Ishikawa (cell line): Measurements from ENCODE around the gene IBA57.

ENCODE experiments used
- CEBPB ChIP-seq: IDR thresholded peaks from 2 replicates; pipeline ENCODE4 v1.6.1; 2012
- CREB1 ChIP-seq: IDR thresholded peaks from 2 replicates; pipeline ENCODE4 v1.6.1; 2012; ENCODE audit warnings: low read depth
- EGR1 ChIP-seq: IDR thresholded peaks from 2 replicates; pipeline ENCODE4 v1.6.1; 2012
- EP300 ChIP-seq: IDR thresholded peaks from 2 replicates; pipeline ENCODE4 v1.6.1; 2012; ENCODE audit warnings: borderline replicate concordance
- FOXM1 ChIP-seq: IDR thresholded peaks from 2 replicates; pipeline ENCODE4 v1.6.1; 2012; ENCODE audit warnings: low read depth, borderline replicate concordance
- MAX ChIP-seq: IDR thresholded peaks from 2 replicates; pipeline ENCODE4 v1.6.1; 2012
- NFIC ChIP-seq: IDR thresholded peaks from 2 replicates; pipeline ENCODE4 v1.6.1; 2012
- RAD21 ChIP-seq: IDR thresholded peaks from 2 replicates; pipeline ENCODE4 v1.6.1; 2012; ENCODE audit warnings: low read depth
- REST ChIP-seq: IDR thresholded peaks from 2 replicates; pipeline ENCODE4 v1.6.1; 2012; ENCODE audit warnings: low read depth, mild to moderate bottlenecking
- TAF1 ChIP-seq: IDR thresholded peaks from 2 replicates; pipeline ENCODE4 v1.6.1; 2012; ENCODE audit warnings: low read depth, mild to moderate bottlenecking
- TCF12 ChIP-seq: IDR thresholded peaks from 2 replicates; pipeline ENCODE4 v1.6.1; 2012; ENCODE audit warnings: low read depth
- TEAD4 ChIP-seq: IDR thresholded peaks from 2 replicates; pipeline ENCODE4 v1.6.1; 2012
- USF1 ChIP-seq: IDR thresholded peaks from 2 replicates; pipeline ENCODE4 v1.6.1; 2012
- YY1 ChIP-seq: IDR thresholded peaks from 2 replicates; pipeline ENCODE4 v1.6.1; 2012; ENCODE audit warnings: low read depth
- ZBTB7A ChIP-seq: IDR thresholded peaks from 2 replicates; pipeline ENCODE4 v1.6.1; 2012; ENCODE audit warnings: low read depth

Gene IBA57

GRCh38 chr1:228181645-228182034, 16.0 kb downstream of the IBA57 start:
- TF ChIP-seq USF1 (no peak), CEBPB (no peak), NFIC (no peak), EGR1 (no peak), TAF1 (no peak), RAD21 (no peak), CREB1 (no peak), FOXM1 (no peak), ZBTB7A (no peak), YY1 (no peak), TCF12 (no peak), EP300 (no peak), REST (no peak)

GRCh38 chr1:228182296-228183030, 16.9 kb downstream of the IBA57 start:
- no peak for TF ChIP-seq NFIC
- no peak for TF ChIP-seq EP300
- TF ChIP-seq CEBPB, result no peak
- no peak for TF ChIP-seq EGR1
- no peak for TF ChIP-seq USF1

- TF ChIP-seq MAX, result no peak
- no peak for TF ChIP-seq CEBPB
- no peak for TF ChIP-seq EP300
- no peak for TF ChIP-seq YY1
- no peak for TF ChIP-seq CREB1
- no peak for TF ChIP-seq TAF1
- no peak for TF ChIP-seq TCF12
- no peak for TF ChIP-seq ZBTB7A
- no peak for TF ChIP-seq REST
- no peak for TF ChIP-seq USF1
- TF ChIP-seq RAD21, result no peak
- no peak for TF ChIP-seq TEAD4
- no peak for TF ChIP-seq EGR1
- TF ChIP-seq NFIC, result no peak
- no peak for TF ChIP-seq FOXM1
These were observed 18.5 kb downstream of the IBA57 start for GRCh38 chr1:228184152-228184551.

- TF ChIP-seq YY1, result no peak
These were observed 20.0 kb downstream of the IBA57 start for GRCh38 chr1:228185641-228185965.

- TF ChIP-seq TCF12 (no peak), EGR1 (no peak), REST (no peak), FOXM1 (no peak)
These were observed 24.6 kb downstream of the IBA57 start for GRCh38 chr1:228190182-228190581.

GRCh38 chr1:228190778-228191177, 25.2 kb downstream of the IBA57 start:
- TF ChIP-seq CREB1, result no peak
- TF ChIP-seq USF1, result no peak
- no peak for TF ChIP-seq FOXM1
- no peak for TF ChIP-seq TAF1
- no peak for TF ChIP-seq RAD21
- TF ChIP-seq ZBTB7A, result no peak
- no peak for TF ChIP-seq MAX
- no peak for TF ChIP-seq TCF12
- TF ChIP-seq YY1, result no peak
- no peak for TF ChIP-seq EGR1
- no peak for TF ChIP-seq REST
